ENCODE results near the gene PRRC2B. TPM values are rescaled to one million over a fixed set of nuclear protein-coding genes. Genes with fewer than 3 reads are reported as not detected.

Gene PRRC2B
- total and polyA plus RNA-seq, 11 donors = 59.9 to 193 (median 118) TPM

DNA sequence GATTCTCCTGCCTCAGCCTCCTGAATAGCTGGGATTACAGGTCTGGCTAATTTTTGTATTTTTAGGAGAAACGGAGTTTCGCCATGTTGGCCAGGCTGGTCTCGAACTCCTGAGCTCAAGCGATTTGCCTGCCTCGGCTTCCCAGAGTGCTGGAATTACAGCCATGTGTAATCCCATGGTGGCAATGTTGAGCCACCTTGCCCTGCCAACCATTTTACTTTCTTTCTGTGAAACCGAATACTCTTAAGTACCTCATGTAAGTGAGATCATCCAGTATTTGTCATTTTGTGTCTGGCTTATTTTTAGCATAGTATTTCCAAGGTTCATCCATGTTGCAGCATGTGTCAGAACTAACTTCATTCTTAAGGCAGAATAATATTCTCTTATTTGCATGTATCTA lies 8.2 kb downstream of the PRRC2B start:
- DNase-seq = no peak
- Histone ChIP-seq H3K9me3 (no peaks in the 10 kb centered on the region), H3K27ac (peak overlapping the region in 10 of 12 donors; percentile 71 to 89 (median 82)), H3K4me1 (peaks cover 23 to 100% (median 97%) of the 10 kb centered on the region in 12 donors), H3K4me3 (peak overlapping the region in 6 of 12 donors; percentile 2 to 29 (median 24)), H3K27me3 (no peaks in the 10 kb centered on the region), H3K36me3 (no peaks in the 10 kb centered on the region)
- TF ChIP-seq POLR2A (IDR thresholded peaks at IDR 0.05) = no peak
- TF ChIP-seq, protein P1, sequence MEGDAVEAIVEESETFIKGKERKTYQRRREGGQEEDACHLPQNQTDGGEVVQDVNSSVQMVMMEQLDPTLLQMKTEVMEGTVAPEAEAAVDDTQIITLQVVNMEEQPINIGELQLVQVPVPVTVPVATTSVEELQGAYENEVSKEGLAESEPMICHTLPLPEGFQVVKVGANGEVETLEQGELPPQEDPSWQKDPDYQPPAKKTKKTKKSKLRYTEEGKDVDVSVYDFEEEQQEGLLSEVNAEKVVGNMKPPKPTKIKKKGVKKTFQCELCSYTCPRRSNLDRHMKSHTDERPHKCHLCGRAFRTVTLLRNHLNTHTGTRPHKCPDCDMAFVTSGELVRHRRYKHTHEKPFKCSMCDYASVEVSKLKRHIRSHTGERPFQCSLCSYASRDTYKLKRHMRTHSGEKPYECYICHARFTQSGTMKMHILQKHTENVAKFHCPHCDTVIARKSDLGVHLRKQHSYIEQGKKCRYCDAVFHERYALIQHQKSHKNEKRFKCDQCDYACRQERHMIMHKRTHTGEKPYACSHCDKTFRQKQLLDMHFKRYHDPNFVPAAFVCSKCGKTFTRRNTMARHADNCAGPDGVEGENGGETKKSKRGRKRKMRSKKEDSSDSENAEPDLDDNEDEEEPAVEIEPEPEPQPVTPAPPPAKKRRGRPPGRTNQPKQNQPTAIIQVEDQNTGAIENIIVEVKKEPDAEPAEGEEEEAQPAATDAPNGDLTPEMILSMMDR (IDR thresholded peaks at IDR 0.05) = no peak
- no peak for ATAC-seq
- 65 to 79% (median 71%) methylated on average over 6 of the region's 6 CpGs for WGBS, 4 donors
- intact Hi-C loops (cut with DNase I) = loop anchor here in 1 of 10 donors (10.0 kb wide), 1 partner anchor 73 kb away; no protein-coding TSS in a partner anchor

DNA sequence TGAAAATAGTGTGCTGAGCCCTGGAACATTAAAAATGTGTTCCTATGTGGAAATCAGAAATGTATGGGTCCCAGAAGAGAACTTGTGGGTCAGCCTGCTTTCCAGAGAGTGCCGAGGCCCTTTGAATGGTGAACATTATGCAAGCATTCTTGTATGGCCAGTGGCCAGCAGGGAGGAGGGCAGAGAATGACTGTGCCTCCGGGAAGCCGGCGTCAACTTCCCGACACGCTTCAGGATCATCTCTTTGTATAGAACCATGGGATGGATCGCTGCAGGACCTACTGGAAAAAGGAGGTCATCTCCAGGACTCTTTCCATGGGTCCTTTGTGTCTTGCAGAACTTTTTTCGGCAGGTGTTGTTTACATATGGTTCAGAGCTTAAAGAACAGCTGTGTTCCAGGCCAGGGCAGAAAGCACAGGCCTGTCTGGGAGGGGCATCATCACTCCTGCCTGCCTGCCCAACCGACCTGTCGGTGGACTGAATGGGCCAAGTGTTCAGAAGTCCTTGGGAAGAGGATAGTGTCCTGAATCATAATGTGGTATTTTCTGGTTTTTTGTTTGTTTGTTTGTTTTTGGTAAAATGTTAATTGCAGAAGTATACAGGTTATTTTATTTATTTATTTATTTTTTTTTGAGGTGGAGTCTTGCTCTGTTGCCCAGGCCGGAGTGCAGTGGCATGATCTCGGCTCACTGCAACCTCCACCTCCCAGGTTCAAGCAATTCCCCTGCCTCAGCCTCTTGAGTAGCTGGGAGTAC lies 9.0 kb downstream of the PRRC2B start:
- Histone ChIP-seq H3K27ac (peak overlapping the region in 11 of 12 donors; percentile 71 to 89 (median 83)), H3K4me1 (peaks cover 25 to 100% (median 97%) of the 10 kb centered on the region in 12 donors), H3K9me3 (no peaks in the 10 kb centered on the region), H3K27me3 (no peaks in the 10 kb centered on the region), H3K4me3 (peak overlapping the region in 9 of 12 donors; percentile 13 to 31 (median 27)), H3K36me3 (no peaks in the 10 kb centered on the region)
- DNase-seq = peak; percentile 84 to 94 (median 87)
- intact Hi-C loops (cut with DNase I) = loop anchor here in 1 of 10 donors (10.0 kb wide), 1 partner anchor 72 kb away; no protein-coding TSS in a partner anchor
- WGBS, 4 donors = 15 to 26% (median 19%) methylated on average over 12 of the region's 12 CpGs
- ATAC-seq = peak; percentile 50 to 87 (median 83)
- peak in 1 of 2 donors; percentile 48 for TF ChIP-seq POLR2A (IDR thresholded peaks at IDR 0.05)
- TF ChIP-seq, protein P1 (IDR thresholded peaks at IDR 0.05) = no peak

DNA sequence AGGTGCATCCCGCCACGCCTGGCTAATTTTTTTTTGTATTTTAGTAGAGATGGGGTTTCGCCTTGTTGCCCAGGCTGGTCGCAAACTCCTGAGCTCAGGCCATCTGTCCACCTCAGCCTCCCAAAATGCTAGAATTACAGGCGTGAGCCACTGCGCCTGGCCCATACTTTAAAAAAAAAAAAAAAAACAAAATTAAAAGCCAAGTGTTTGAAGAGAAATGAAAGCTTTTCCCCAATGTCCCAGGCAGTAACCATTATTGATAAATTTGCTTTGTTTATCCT lies 9.5 kb downstream of the PRRC2B start:
- intact Hi-C loops (cut with DNase I) = loop anchor here in 1 of 10 donors (10.0 kb wide), 1 partner anchor 71 kb away; no protein-coding TSS in a partner anchor
- peaks cover 28 to 100% (median 97%) of the 10 kb centered on the region in 12 donors for H3K4me1 ChIP-seq
- TF ChIP-seq, protein P1 (IDR thresholded peaks at IDR 0.05) = no peak
- TF ChIP-seq POLR2A (IDR thresholded peaks at IDR 0.05) = no peak
- peak overlapping the region in 3 of 12 donors; percentile 22 to 31 (median 27) for H3K4me3 ChIP-seq
- WGBS, 4 donors = 90 to 95% (median 91%) methylated on average over 6 of the region's 6 CpGs
- H3K9me3 ChIP-seq = no peaks in the 10 kb centered on the region
- no peaks in the 10 kb centered on the region for H3K36me3 ChIP-seq
- ATAC-seq (no peak), DNase-seq (no peak)
- H3K27me3 ChIP-seq = no peaks in the 10 kb centered on the region
- H3K27ac ChIP-seq = peak overlapping the region in 11 of 12 donors; percentile 71 to 89 (median 83)

DNA sequence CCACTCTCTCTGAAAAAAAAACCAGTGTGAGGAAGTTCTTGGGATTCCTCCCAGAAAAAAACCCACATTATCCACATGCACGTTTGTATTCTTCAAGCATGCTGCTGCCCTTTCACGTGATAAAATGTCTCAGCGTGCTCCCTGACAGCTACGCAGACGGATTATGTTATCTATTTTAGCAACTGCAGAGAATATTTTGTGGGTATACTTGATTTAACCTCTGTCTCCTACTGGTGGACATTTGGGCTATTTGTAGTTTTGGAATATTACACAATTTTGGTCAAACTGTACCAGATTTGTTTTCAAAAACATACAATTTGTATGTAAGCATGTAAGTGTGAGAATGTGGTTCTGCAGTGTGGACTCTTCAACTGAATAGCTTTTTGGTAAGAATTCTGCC lies 10.7 kb downstream of the PRRC2B start:
- intact Hi-C loops (cut with DNase I) = loop anchor here in 1 of 10 donors (10.0 kb wide), 1 partner anchor 70 kb away; no protein-coding TSS in a partner anchor
- TF ChIP-seq POLR2A (IDR thresholded peaks at IDR 0.05) = no peak
- TF ChIP-seq, protein P1 (IDR thresholded peaks at IDR 0.05) = peak in 1 of 12 donors; percentile 3
- Histone ChIP-seq H3K27ac (peak overlapping the region in 11 of 12 donors; percentile 41 to 89 (median 80)), H3K36me3 (no peaks in the 10 kb centered on the region), H3K9me3 (no peaks in the 10 kb centered on the region), H3K27me3 (no peaks in the 10 kb centered on the region), H3K4me3 (peak overlapping the region in 2 of 12 donors; percentile 18 to 23), H3K4me1 (peaks cover 35 to 100% (median 97%) of the 10 kb centered on the region in 12 donors)
- no peak for DNase-seq
- 23 to 29% (median 27%) methylated on average over 5 of the region's 5 CpGs for WGBS, 4 donors
- ATAC-seq = no peak
